K562 (cell line): ENCODE results near the gene AFDN. TPM values are rescaled to one million over a fixed set of nuclear protein-coding genes. Genes with fewer than 3 reads are reported as not detected.

Source experiments
- ATAC-seq: fragments of 200-7000 bp; cut with Tn5 transposase; 3 replicates; pipeline ENCODE4 v1.9.1; 2020; ENCODE audit warnings: moderate library complexity
- BruUV-seq: library from RNA; stranded (reverse); fragments of 400-500 nt; replicated peaks from 2 replicates; lab custom pipeline; 2021; lab: Mats Ljungman, UMichigan
- CTCF ChIA-PET: fragments of 300-600 bp; formaldehyde crosslinking; extraction: SDS; loops from one replicate; lab custom pipeline; 2021; ENCODE audit warnings: low intra/inter-chr PET ratio; lab: Yijun Ruan, JAX
- POLR2A ChIA-PET: fragments of 300-600, 350-650 bp; sonication (Branson Sonifier 250); formaldehyde crosslinking; extraction: SDS; loops from one replicate; lab custom pipeline; 2021; ENCODE audit warnings: antibody characterized with exemption, inconsistent platforms; lab: Yijun Ruan, JAX
- DNase-seq, 4 experiments: peaks; one replicate each; pipeline versions ENCODE4 v3.0.0 to v3.0.0-alpha.2; 2011 to 2018; ENCODE audit warnings: low spot score in 3 of 4, mixed read lengths in 3 of 4; ENCODE audit errors: extremely low read depth in 1 of 4
- FAIRE-seq: peaks from 2 replicates; lab custom pipeline; 2011; peaks lifted over from hg19 to GRCh38; lab: Jason Lieb, UNC
- H2AFZ ChIP-seq: 2 replicates; pipeline ENCODE4 v1.6.0; 2011; ENCODE audit warnings: low read depth, low read length, control low read depth, inconsistent platforms
- H3K27ac ChIP-seq: fragments of 200-600 bp; 3 replicates; pipeline ENCODE4 v1.8.0; 2011; ENCODE audit warnings: low read depth, mild to moderate bottlenecking, control low read depth, inconsistent platforms, low read length, moderate library complexity, mixed read lengths; ENCODE audit errors: extremely low read depth
- H3K27me3 ChIP-seq, 2 experiments: fragments of 300-600 bp in 1 of 2; 2 replicates in 1 of 2; 3 replicates in 1 of 2; pipeline versions ENCODE4 v1.6.0 to v1.8.0; 2011; ENCODE audit warnings: inconsistent platforms in 2 of 2, low read length in 2 of 2, mild to moderate bottlenecking in 1 of 2, mixed read lengths in 1 of 2, moderate library complexity in 1 of 2; ENCODE audit not compliant: control insufficient read depth in 2 of 2, insufficient read depth in 2 of 2
- H3K36me3 ChIP-seq: fragments of 300-600 bp; 3 replicates; pipeline ENCODE4 v1.8.0; 2011; ENCODE audit warnings: mild to moderate bottlenecking, low read length, inconsistent platforms; ENCODE audit not compliant: control insufficient read depth, insufficient read depth
- H3K4me1 ChIP-seq, 2 experiments: fragments of 200-600 bp in 1 of 2; replicated peaks in 1 of 2; 2 replicates in 1 of 2; 3 replicates in 1 of 2; pipeline versions ENCODE4 v1.5.1 to v1.8.0; 2011; ENCODE audit warnings: inconsistent platforms in 2 of 2, low read length in 2 of 2, mild to moderate bottlenecking in 1 of 2, mixed read lengths in 1 of 2, moderate library complexity in 1 of 2; ENCODE audit not compliant: control insufficient read depth in 2 of 2, insufficient read depth in 2 of 2
- H3K4me2 ChIP-seq: 2 replicates; pipeline ENCODE4 v1.6.1; 2011; ENCODE audit warnings: low read length, control low read depth, inconsistent platforms, mixed read lengths; ENCODE audit not compliant: insufficient read depth
- H3K4me3 ChIP-seq: fragments of 200-600 bp; sonication (generic), shearing (Covaris generic); 2 replicates; pipeline ENCODE4 v1.5.1; 2016; ENCODE audit warnings: control low read depth, inconsistent platforms
- H3K79me2 ChIP-seq: fragments of 200-600 bp; 3 replicates; pipeline ENCODE4 v1.8.0; 2011; ENCODE audit warnings: low read length, inconsistent platforms; ENCODE audit not compliant: control insufficient read depth, insufficient read depth
- H3K9ac ChIP-seq, 2 experiments: 2 replicates each; pipeline versions ENCODE4 v1.6.0 to v1.6.1; 2011; ENCODE audit warnings: low read depth in 2 of 2, low read length in 2 of 2, control low read depth in 1 of 2, inconsistent platforms in 1 of 2, mild to moderate bottlenecking in 1 of 2, mixed read lengths in 1 of 2; ENCODE audit not compliant: insufficient read depth in 1 of 2
- H3K9me1 ChIP-seq: one replicate; pipeline ENCODE4 v1.6.0; 2011; ENCODE audit warnings: inconsistent platforms, mild to moderate bottlenecking, low read length, moderate library complexity; ENCODE audit not compliant: control insufficient read depth, insufficient read depth
- H3K9me3 ChIP-seq: replicated peaks from 2 replicates; pipeline ENCODE4 v1.5.1; 2011; ENCODE audit warnings: low read depth, low read length, inconsistent platforms; ENCODE audit not compliant: control insufficient read depth, insufficient read depth
- H4K20me1 ChIP-seq: replicated peaks from 2 replicates; pipeline ENCODE4 v1.6.1; 2011; ENCODE audit warnings: low read length, inconsistent platforms, mixed read lengths; ENCODE audit not compliant: control insufficient read depth, insufficient read depth
- ATF7 ChIP-seq: fragments of 450-650 bp; IDR thresholded peaks from 2 replicates; pipeline ENCODE4 v1.7.1; 2014; ENCODE audit warnings: mild to moderate bottlenecking, moderate library complexity
- BDP1 ChIP-seq: IDR thresholded peaks from 3 replicates; pipeline ENCODE4 v1.6.1; 2011; ENCODE audit not compliant: insufficient read length, insufficient read depth
- C11orf30 ChIP-seq: fragments of 450-650 bp; IDR thresholded peaks from 2 replicates; pipeline ENCODE4 v1.6.1; 2016; ENCODE audit warnings: low read depth, mild to moderate bottlenecking
- CREB1 ChIP-seq, 2 experiments: sonication (generic) in 1 of 2; formaldehyde crosslinking in 1 of 2; IDR thresholded peaks; 2 replicates each; pipeline versions ENCODE4 v1.6.1 to v1.8.0; 2012 to 2022; ENCODE audit warnings: inconsistent platforms in 1 of 2, mild to moderate bottlenecking in 1 of 2, missing genetic modification reagents in 1 of 2, moderate library complexity in 1 of 2
- CTBP1 ChIP-seq: fragments of 450-650 bp; IDR thresholded peaks from 2 replicates; pipeline ENCODE4 v1.6.1; 2016; ENCODE audit warnings: borderline replicate concordance
- HIVEP1 ChIP-seq: fragments of 250-450 bp; sonication (Bioruptor Pico); IDR thresholded peaks from 2 replicates; pipeline ENCODE4 v1.4.0; 2020; ENCODE audit warnings: mild to moderate bottlenecking
- HMG20B ChIP-seq: fragments of 250-450 bp; sonication (Bioruptor Pico); IDR thresholded peaks from 2 replicates; pipeline ENCODE4 v1.5.0; 2021; ENCODE audit warnings: mild to moderate bottlenecking
- MYC ChIP-seq, 2 experiments: fragments of 250-450 bp in 1 of 2; sonication (Bioruptor Pico) in 1 of 2; IDR thresholded peaks; 2 replicates each; pipeline versions ENCODE4 v1.5.1 to v1.6.1; 2012 to 2021; ENCODE audit warnings: low read depth in 2 of 2, borderline replicate concordance in 1 of 2, improper control_type of control experiment in 1 of 2, low read length in 1 of 2, mild to moderate bottlenecking in 1 of 2, moderate library complexity in 1 of 2
- NFXL1 ChIP-seq: fragments of 450-650 bp; formaldehyde crosslinking; IDR thresholded peaks from 2 replicates; pipeline ENCODE4 v1.4.0; 2021; ENCODE audit warnings: mild to moderate bottlenecking
- PML ChIP-seq: IDR thresholded peaks from 2 replicates; pipeline ENCODE4 v1.6.1; 2012; ENCODE audit warnings: low read length, inconsistent platforms
- ZKSCAN3 ChIP-seq: fragments of 250-450 bp; sonication (Bioruptor Pico); IDR thresholded peaks from 2 replicates; pipeline ENCODE4 v1.4.0; 2020
- ZNF174 ChIP-seq: fragments of 250-450 bp; sonication (Bioruptor Pico); IDR thresholded peaks from 2 replicates; pipeline ENCODE4 v1.4.0; 2020; ENCODE audit warnings: mild to moderate bottlenecking
- ZNF23 ChIP-seq: fragments of 250-450 bp; sonication (Bioruptor Pico); IDR thresholded peaks from 2 replicates; pipeline ENCODE4 v1.4.0; 2020; ENCODE audit warnings: mild to moderate bottlenecking
- WGBS: fragments of 100-300 bp; shearing (Covaris generic); methylation state at CpG from one replicate; pipeline ENCODE4 v1.1.6; 2016; ENCODE audit warnings: low coverage, mixed read lengths; ENCODE audit not compliant: insufficient coverage; ENCODE audit errors: missing lambda C conversion rate; 5-methylcytosine and 5-hydroxymethylcytosine counted together
- in situ Hi-C: fragments of 300-500 bp; cut with MboI; formaldehyde crosslinking; loops from 4 replicates; pipeline ENCODE4 v1.15.0; 2018; ENCODE audit warnings: inconsistent platforms, mixed read lengths
- intact Hi-C: fragments of 100-400 bp; cut with micrococcal nuclease; formaldehyde crosslinking; loops from 2 replicates; pipeline ENCODE4 v1.14.2; 2022
- polyA plus RNA-seq, 8 experiments: library from polyadenylated mRNA; depleted of rRNA in 4 of 8; stranded (reverse) in 5 of 8; unstranded in 3 of 8; fragments of >200 nt; fragmentation: Nextera tagmentation in 2 of 8; fragmentation: Illumina TruSeq in 1 of 8; extraction: Ambion mirVana in 2 of 8; extraction: Trizol in 1 of 8; gene quantifications; 2 replicates each; pipeline versions ENCODE4 v1.2.1 to v1.2.3, GENCODE V29; 2011 to 2014; ENCODE audit warnings: inconsistent platforms in 1 of 8, missing spikeins in 1 of 8
- total RNA-seq, 7 experiments: library from RNA; depleted of rRNA in 6 of 7; stranded (reverse); fragments of >200 nt in 6 of 7; fragmentation: Illumina TruSeq in 2 of 7; extraction: Trizol in 2 of 7; gene quantifications; 2 replicates each; pipeline versions ENCODE4 v1.2.1 to v1.2.3, GENCODE V29; 2011 to 2021; ENCODE audit warnings: low replicate concordance in 1 of 7
- TF ChIP-seq, protein P1 (sequence below), 2 experiments: fragments of 450-650 bp in 1 of 2; IDR thresholded peaks; 2 replicates each; pipeline ENCODE4 v1.6.1; 2011 to 2017; ENCODE audit warnings: low read depth in 2 of 2, antibody characterized with exemption in 1 of 2, borderline replicate concordance in 1 of 2, low read length in 1 of 2, mild to moderate bottlenecking in 1 of 2, mixed read lengths in 1 of 2; ENCODE audit not compliant: control insufficient read depth in 1 of 2
- TF ChIP-seq, protein P2 (sequence below): IDR thresholded peaks from 2 replicates; pipeline ENCODE4 v1.6.1; 2012; ENCODE audit warnings: low read depth, low read length, improper control_type of control experiment, borderline replicate concordance
- TF ChIP-seq, protein P3 (sequence below): sonication (generic); formaldehyde crosslinking; IDR thresholded peaks from 2 replicates; pipeline ENCODE4 v1.9.0; 2022; ENCODE audit warnings: mild to moderate bottlenecking, missing genetic modification reagents

Gene AFDN
- total and polyA plus RNA-seq, 9 of the 15 experiments (the other 6 are each of a cell fraction or from before 2014, with no cell fraction given) = 7.2 to 129 (median 105) TPM

DNA sequence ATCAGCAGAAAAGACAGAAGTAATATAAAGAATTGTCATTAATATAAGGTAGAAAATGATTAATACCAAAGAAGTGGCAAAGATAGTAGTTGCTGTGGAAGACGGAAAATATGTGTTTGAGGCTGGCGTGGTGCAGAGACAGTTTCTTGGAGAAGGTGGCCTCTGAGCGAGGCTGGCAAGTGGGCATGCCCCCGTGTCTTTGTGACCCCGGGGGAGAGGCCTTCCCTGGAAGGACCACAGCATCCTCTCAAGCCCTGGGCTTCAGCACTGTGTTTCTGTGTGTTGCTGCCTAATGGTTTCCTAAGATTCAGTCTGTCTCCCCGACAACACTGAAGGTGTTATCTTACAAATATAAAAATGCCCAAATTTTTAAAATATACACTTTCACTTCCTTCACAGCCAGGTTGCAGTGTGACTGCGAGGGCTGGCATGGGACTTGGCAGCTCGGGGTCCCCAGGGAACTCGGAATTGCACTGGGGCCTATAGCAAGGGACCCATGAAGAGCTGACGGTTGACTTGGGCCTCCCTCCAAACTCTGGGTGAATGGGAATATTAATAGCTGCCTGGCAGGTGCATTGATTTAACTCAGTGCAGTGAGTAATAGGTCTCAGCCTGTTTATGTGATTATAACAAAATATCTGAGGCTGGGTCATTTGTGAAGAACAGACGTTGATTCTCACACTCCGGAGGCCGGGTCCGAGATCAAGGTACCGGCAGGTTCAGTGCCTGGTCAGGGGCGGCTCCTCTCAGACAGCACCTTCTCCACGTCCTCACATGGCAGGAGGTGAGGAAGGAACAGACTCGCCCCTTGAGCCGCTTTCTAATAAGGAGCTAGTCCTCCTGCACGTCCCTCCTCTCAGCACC, 47.4 kb upstream of the AFDN start:
- peaks cover 70 to 80% of the 10 kb centered on the region in 2 experiments for H3K27me3 ChIP-seq
- no peaks in the 10 kb centered on the region for H3K9me1 ChIP-seq
- no peak overlapping the region for H3K9ac ChIP-seq
- DNase-seq (no peak), ATAC-seq (no peak), FAIRE-seq (no peak)
- 11% methylated on average over 20 of the region's 20 CpGs for whole genome bisulfite sequencing
- no peak overlapping the region for H3K4me3 ChIP-seq
- no peaks in the 10 kb centered on the region for H3K79me2 ChIP-seq
- ChIA-PET CTCF (no interaction called here), POLR2A (interaction anchor here (0.6 to 1.7 kb wide), 6 partner anchors 11 to 147 kb away, joined by 3 to 6 read pairs (median 4); no protein-coding TSS in a partner anchor)
- H3K9me3 ChIP-seq = no peaks in the 10 kb centered on the region
- no peak overlapping the region for H2AFZ ChIP-seq
- BruUV-seq = no TSS peak
- intact Hi-C loops = no loop called here
- H3K4me2 ChIP-seq = no peak overlapping the region
- H3K36me3 ChIP-seq = no peaks in the 10 kb centered on the region; the same call in 2 of the 3 replicates
- in situ Hi-C loops = no loop called here
- H3K27ac ChIP-seq = no peak overlapping the region
- H4K20me1 ChIP-seq = peaks cover 4% of the 10 kb centered on the region
- H3K4me1 ChIP-seq = 0 out of 5 replicates have a peak, but pooled peaks cover 0 to 2% of the 10 kb centered on the region in 2 experiments
- TF ChIP-seq, protein P1, sequence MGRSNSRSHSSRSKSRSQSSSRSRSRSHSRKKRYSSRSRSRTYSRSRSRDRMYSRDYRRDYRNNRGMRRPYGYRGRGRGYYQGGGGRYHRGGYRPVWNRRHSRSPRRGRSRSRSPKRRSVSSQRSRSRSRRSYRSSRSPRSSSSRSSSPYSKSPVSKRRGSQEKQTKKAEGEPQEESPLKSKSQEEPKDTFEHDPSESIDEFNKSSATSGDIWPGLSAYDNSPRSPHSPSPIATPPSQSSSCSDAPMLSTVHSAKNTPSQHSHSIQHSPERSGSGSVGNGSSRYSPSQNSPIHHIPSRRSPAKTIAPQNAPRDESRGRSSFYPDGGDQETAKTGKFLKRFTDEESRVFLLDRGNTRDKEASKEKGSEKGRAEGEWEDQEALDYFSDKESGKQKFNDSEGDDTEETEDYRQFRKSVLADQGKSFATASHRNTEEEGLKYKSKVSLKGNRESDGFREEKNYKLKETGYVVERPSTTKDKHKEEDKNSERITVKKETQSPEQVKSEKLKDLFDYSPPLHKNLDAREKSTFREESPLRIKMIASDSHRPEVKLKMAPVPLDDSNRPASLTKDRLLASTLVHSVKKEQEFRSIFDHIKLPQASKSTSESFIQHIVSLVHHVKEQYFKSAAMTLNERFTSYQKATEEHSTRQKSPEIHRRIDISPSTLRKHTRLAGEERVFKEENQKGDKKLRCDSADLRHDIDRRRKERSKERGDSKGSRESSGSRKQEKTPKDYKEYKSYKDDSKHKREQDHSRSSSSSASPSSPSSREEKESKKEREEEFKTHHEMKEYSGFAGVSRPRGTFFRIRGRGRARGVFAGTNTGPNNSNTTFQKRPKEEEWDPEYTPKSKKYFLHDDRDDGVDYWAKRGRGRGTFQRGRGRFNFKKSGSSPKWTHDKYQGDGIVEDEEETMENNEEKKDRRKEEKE (IDR thresholded peaks at IDR 0.05; ENCODE audit: borderline replicate concordance in 1 of 2, control insufficient read depth in 1 of 2, low read depth in 2 of 2, low read length in 1 of 2) = no peak
- no peak for TF ChIP-seq ZNF174 (CRISPR knock-in tag)
- TF ChIP-seq CTBP1 = no peak
- TF ChIP-seq MYC (IDR thresholded peaks at IDR 0.05; ENCODE audit: low read depth, low read length) = no peak
- TF ChIP-seq MYC (CRISPR knock-in tag; IDR thresholded peaks at IDR 0.05; ENCODE audit: borderline replicate concordance, low read depth) = no peak
- TF ChIP-seq CREB1 (IDR thresholded peaks at IDR 0.05) = no peak
- TF ChIP-seq CREB1 (CRISPR knock-in tag; IDR thresholded peaks at IDR 0.05) = no peak
- TF ChIP-seq ZNF23 (CRISPR knock-in tag) = no peak
- TF ChIP-seq, protein P2, sequence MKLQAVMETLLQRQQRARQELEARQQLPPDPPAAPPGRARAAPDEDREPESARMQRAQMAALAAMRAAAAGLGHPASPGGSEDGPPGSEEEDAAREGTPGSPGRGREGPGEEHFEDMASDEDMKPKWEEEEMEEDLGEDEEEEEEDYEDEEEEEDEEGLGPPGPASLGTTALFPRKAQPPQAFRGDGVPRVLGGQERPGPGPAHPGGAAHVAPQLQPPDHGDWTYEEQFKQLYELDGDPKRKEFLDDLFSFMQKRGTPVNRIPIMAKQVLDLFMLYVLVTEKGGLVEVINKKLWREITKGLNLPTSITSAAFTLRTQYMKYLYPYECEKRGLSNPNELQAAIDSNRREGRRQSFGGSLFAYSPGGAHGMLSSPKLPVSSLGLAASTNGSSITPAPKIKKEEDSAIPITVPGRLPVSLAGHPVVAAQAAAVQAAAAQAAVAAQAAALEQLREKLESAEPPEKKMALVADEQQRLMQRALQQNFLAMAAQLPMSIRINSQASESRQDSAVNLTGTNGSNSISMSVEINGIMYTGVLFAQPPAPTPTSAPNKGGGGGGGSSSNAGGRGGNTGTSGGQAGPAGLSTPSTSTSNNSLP = no peak
- TF ChIP-seq ZKSCAN3 (CRISPR knock-in tag) = no peak
- no peak for TF ChIP-seq ATF7
- TF ChIP-seq HMG20B = no peak
- no peak for TF ChIP-seq C11orf30
- TF ChIP-seq BDP1 = no peak
- TF ChIP-seq, protein P3, sequence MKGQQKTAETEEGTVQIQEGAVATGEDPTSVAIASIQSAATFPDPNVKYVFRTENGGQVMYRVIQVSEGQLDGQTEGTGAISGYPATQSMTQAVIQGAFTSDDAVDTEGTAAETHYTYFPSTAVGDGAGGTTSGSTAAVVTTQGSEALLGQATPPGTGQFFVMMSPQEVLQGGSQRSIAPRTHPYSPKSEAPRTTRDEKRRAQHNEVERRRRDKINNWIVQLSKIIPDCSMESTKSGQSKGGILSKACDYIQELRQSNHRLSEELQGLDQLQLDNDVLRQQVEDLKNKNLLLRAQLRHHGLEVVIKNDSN (CRISPR knock-in tag) = no peak
- no peak for TF ChIP-seq NFXL1 (CRISPR knock-in tag)
- TF ChIP-seq HIVEP1 (CRISPR knock-in tag) = no peak
- TF ChIP-seq PML = no peak
